ENCODE measurements around the gene CSMD2.

Gene CSMD2

GRCh38 chr1:33743221-33743998, 421.6 kb downstream of the CSMD2 start:
- DNase-seq (ENCODE audit: low spot score) = no peak

DNA sequence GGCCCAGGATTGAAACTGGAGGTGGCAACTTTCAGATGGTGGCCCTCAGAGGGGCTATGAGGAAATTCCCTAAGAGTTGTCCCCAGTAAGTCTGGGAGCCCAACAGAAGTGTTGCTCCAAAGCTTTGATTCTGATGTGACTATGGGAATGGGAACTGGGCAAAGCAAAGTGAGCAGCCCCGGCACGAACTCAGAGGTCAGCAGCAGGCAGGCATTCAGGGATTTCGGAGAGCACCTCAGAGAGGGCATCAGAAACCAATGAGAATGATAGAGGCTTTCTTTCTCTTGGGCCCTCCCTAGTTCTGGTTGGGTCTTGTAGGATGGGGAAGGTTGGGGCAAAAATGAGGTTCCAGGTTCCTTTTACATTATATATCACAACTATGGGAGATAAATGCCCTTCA, 422.4 kb downstream of the CSMD2 start:
- no peak for DNase-seq (ENCODE audit: low spot score)

DNA sequence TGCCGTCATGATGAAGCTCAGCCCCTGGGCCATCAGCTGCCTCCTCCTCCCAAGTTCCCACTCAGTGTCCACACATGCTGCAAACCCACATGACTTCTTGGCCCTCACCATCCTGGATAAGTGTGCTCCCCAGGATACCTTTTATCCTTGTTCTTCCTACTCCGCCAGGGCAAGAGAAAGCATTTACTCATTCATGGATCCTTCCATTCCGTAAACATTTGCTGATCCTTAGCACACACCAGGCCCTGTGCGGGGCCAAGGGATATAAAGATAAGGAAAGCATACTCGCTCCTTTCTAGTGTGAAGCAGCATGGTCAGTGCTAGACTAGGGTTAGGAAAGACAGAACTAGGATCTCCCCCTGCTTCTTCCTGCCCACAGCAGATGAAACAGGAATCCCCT, 423.3 kb downstream of the CSMD2 start:
- no peak for DNase-seq (ENCODE audit: low spot score)

DNA sequence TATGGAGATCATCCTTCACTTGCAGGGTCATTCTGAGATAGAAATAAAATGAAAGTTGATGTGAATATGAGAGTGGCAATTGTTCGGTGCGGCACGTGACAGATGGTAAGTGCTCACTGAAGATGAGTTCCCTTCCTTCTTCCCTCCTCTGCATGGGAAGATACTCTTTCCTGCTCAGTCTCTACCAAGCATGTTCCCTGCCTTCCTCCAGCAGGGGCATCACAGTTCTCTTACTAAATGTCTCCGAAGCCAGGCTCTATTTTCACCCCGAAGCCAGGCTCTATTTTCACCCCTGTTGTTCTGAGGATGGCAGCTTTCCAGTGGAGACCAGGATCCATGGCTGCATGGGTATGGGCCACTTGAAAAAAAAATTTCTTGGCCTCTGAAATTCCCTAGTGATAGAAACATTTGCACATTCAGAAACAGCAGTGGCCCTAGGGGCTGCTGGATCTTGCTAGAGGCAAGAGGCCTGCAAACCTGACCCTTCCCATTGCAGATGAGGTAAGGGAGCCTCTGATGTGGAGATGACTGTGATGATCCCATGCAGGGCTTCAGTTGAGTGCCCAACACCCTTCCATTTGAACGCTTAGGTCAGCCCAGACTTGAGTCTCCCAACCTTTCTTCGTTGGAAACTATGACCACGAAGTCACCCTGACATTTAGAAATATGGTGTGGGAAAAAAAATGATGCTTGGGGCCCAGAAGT, 424.8 kb downstream of the CSMD2 start:
- no peak for DNase-seq (ENCODE audit: low spot score)

- no peak for DNase-seq (ENCODE audit: low spot score)
Observed at GRCh38 chr1:33738976-33739375, 426.1 kb downstream of the CSMD2 start.

DNA sequence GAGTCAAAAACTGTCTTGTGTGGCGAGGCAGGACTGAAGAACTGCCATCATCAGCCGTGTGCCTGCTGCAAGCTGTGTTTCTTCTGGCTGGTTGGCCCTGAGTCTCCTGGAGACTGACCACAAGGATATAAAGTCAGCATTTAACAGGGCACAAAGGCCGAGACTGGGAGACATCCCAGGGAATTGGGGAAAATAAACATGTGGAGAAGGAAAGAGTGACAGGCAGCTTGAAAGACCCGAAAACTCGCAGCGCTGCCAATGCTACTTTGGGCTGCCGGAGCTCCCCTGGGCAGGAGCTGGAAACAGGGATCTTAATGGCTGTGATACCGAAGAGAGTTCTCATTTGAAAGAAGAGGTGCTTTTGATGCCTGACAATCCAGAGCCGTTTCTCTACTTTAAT, 426.5 kb downstream of the CSMD2 start:
- DNase-seq (ENCODE audit: low spot score) = no peak

GRCh38 chr1:33736496-33736895, 428.5 kb downstream of the CSMD2 start:
- DNase-seq (ENCODE audit: low spot score) = no peak

DNA sequence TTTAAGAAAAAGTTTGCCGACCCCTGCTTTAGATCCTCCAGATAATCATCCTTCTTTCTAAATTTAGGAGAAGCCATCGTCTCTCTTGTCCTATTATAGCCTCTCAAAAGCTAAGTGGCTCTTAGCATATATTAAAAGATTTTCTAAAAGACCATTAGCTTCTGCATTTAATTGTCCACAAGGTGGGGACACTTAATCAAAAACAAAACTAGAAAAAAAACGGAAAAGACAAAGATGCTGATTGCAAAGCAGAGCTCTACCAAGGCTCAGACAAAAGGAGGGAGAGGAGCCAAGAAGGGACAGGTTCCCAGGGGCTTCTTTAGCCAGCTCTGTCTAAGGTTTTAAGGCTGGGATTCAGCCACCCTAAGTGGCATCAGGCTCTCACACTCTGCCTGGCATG, 429.4 kb downstream of the CSMD2 start:
- DNase-seq (ENCODE audit: low spot score) = no peak

DNA sequence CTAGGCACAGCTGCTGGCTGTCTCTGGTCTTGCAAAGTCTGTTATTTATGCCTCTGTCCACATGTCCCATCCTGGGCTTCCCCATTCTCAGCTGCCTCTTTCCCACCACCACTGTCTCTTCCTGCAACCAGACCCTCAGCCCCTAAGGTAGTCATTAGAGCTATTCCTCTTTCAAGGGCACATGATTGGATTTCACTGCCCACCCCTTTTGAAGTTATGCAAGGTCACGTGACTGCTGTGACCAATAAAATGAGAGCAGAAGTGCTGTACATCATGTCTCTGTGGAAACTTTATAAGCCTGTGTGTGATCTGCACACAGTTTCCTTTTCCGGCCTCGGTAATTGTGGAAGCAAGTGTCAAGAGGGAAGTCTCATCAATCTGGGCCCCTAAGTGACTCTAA, 437.7 kb downstream of the CSMD2 start:
- DNase-seq (ENCODE audit: low spot score) = no peak

DNA sequence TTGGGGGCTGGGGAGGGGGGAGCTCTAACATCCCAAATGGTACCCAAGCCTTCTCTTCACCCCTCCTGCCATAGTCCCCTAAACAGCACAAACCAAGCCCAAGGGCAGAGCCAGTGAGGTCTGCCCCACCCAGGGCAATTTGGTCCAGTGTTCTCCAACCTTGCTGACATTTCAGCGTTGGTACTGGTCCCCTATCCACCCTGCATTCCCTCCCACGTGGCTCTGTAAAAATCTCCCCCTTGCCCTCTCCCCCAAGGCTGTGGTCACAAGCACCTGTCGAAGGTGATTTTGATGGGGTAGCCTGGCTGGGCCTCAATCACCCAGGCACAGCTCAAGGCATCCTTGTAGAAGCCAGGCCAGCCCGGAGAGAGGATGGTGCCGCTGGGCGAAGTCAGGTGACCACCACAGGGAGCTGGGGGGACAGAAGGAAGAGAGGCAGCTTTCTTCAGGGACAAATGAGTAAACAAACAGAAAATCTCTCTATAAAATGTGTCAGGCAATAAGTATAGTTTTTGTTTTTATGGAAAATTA, 438.7 kb downstream of the CSMD2 start:
- no peak for DNase-seq (ENCODE audit: low spot score)

DNA sequence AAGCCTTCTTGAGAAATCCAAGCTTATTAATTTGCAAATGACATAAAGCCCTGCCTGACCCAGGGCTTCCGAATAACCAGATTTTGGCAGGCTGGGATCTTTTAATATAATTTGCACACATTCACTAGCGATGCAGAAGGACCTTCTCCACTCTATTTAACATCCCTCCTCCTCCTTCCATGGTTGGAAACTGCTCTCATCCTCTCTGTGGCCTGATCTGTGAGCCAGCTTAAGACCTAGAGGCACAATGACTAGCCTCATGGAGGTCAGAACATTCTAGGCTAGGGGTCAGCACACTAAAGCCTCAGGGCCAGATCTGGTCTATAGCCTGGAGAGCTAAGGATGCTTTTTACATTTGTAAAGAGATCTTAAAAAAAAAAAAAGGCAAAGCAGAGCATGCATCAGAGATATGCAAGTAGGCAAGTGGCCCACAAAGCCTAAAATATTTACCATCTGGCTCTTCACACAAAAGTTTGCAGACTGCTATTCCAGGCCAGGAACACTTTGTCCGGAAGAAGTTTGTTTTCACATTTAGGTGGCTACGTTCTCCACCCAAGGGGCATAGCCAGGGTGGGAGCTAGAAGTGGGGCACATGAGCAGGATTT, 439.4 kb downstream of the CSMD2 start:
- DNase-seq (ENCODE audit: low spot score) = no peak

DNA sequence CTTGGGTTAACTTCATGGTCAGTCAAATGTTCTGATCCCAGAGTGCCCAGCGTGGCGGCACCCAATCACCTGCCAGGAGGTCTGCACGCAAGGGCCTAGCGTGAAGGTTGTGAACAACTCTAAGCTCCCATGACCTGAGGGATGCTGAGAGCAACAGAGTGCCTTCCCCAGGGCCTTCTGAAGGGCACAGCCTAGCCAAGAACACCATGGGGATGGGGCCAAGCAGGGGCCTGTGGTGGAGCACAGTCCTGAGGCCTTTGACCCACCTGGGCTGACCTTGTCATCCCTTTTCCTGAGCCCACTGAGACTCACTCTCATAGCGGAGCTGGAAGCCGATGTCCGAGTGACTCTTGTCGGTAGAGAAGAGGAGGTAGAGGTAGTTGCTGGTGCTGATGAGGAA, 440.0 kb downstream of the CSMD2 start:
- no peak for DNase-seq (ENCODE audit: low spot score)

DNA sequence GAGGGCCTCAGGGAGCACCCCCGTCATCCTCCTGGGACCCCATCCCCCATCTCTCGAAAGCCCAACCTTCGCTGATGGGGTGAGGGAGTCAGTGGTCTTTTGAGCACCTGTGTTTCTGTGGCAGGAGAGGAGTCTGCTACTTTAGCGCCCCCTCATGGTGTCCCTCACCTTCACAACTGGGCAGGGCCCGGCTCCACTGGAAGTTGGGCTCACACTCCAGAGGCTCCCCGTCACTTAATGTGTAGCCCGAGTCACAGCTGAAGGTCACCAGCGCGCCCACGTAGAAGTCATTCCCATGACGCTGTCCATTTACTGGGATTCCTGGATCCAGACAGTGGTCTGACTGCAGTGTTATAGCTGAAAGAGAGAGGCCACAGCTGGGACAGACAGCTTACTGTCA, 440.7 kb downstream of the CSMD2 start:
- no peak for DNase-seq (ENCODE audit: low spot score)

DNA sequence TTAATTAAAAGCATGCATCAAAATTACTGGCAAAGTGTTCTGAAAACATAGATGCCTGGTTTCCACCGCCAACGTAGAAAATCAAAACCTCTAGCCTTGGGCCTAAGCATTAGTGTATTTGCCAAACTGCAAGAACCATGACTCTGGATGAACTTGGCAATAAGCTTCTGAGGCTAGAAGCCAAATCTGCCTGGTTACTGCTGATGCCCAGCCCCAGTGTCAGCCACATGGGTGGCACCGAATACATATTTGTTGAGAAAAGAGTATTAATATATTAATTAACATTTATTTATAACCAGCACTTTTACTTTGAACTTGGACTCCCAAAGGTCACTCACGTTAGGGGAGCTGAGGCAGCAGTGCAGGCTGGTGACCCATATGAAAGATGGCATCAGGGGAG, 441.8 kb downstream of the CSMD2 start:
- no peak for DNase-seq (ENCODE audit: low spot score)

DNA sequence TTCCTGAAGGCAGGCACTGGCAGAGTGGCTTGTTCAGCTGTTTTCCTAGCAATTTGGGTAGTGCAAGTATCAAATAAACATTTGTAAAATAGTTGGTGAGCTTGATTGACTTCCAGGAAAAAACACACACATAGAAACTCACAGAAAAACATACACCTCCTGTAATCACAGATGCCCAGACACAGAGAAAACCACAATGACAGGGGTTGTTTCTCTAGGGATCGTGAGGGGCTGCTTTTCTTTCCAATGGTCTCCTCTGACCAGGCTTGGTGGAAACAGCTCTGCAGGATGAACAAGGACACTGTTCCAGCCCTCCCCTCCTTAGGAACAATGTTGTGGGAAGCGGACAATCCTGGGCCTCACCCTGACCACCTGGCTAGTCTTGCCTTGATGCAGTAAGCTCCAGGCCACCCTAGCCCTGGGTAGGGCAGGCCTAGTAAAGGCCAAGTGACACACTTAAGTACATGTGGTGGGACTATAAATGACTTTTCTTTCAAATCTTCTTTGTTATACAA, 443.7 kb downstream of the CSMD2 start:
- DNase-seq (ENCODE audit: low spot score) = no peak

DNA sequence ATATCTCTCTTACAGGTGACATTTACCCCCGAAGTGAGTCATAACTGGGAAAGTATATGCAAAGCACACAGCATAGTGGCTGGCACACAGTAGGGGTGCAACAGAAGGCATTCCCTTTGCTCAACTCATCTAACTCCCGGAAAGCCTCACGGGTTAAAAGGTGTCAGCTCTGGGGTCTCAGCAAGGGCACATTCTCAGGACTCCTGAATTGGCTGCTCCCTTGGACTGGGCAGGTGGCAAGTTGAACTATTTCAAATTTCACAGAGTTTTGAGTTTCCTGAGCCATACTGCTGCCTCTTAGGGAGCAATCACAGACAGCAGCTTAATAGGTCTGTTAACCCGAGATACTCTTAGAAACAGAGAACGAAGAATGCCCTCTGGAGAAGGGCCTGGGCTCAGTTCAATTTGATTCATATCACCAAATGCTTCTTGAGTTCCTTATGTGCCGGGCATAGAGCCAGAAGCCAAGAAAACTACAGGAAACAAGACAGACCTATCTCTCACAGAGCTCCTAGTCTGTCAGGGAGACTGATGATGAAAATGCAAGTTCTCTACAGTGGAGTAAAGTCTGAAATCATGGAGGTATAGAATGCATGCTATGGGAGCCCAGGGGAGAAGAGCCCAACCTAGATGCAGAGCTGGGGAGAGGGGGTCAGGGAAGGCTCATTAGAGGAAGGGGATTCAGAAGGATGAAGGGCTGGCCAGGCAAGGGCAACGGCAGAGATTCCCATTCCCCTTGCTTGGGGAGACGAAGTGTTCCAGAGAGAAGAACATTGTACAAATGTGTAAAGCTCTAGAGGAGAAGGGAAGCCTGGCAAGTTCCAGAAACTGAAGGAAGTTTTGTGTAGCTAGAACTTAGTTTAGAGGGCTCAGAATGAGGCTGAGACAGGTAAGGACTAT, 445.0 kb downstream of the CSMD2 start:
- no peak for DNase-seq (ENCODE audit: low spot score)

GRCh38 chr1:33719326-33719725, 445.7 kb downstream of the CSMD2 start:
- no peak for DNase-seq (ENCODE audit: low spot score)

DNA sequence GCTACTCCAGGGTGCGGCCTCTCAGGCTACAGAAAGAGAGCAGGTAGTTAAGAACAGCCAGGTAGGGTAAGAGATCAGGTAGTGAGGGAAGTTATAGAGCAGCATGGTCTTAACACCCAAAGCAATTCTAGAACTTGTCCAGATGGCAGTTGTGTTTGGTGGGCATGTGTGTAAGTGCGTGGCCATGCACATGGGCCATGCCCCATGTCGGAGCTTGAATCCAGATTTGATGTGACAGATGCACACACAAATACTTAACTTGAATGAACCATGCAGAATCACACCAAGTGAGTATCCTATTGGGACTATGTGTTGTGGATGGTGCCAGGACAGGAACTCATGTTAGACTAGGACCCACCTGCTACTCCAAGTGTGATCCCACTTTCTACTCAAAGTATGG, 446.8 kb downstream of the CSMD2 start:
- no peak for DNase-seq (ENCODE audit: low spot score)

DNA sequence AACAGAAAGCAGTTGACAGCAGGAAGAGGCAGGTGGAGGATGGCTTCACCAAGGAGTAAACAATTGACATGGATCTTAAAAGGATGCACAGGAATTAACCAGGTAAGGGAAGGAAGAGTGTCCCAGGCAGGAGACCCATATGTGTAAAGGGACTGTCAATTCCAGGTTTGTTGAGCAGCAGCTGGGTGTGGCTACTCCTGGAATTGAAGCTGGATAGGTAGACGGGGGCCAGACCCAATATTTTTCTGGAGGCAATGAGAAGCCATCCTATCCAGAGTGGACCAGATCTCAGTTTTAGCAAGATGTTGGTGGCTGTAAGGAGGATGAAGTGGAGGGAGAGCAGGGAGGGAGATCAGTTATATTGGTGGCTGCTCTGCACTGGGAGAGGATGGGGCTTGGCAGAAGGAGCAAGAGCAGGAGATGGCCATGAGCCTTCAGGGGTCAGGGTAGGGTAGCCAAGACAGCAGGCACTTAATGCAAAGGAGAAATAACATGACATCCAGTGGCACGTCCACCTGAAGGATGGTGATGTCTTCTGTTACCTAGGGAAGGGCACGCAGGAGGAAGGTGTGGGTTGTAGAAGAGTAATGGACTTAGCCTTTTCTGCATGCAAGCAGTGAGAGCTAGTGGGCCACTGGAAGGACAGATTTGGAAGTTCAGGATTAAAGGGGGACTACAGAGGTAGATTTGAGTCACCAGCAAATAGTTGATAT, 447.9 kb downstream of the CSMD2 start:
- DNase-seq (ENCODE audit: low spot score) = no peak

- DNase-seq (ENCODE audit: low spot score) = no peak
Observed at GRCh38 chr1:33715195-33715811, 449.7 kb downstream of the CSMD2 start.

GRCh38 chr1:33714421-33714820, 450.6 kb downstream of the CSMD2 start:
- no peak for DNase-seq (ENCODE audit: low spot score)
